Mucosa of rectum (tissue), 2 donors: ENCODE data around the gene AGAP3.

ENCODE experiments used
- H3K27ac ChIP-seq, 2 donors: one replicate each; pipeline ENCODE4 v1.7.0; 2013; ENCODE audit warnings: inconsistent platforms in 2 of 2, low read depth in 2 of 2, low read length in 2 of 2
- H3K27me3 ChIP-seq, 2 donors: one replicate each; pipeline ENCODE4 v1.7.0; 2013; ENCODE audit warnings: low read length in 2 of 2; ENCODE audit not compliant: control insufficient read depth in 2 of 2, insufficient read depth in 2 of 2
- H3K36me3 ChIP-seq, 2 donors: one replicate each; pipeline ENCODE4 v1.7.0; 2013; ENCODE audit warnings: low read length in 2 of 2; ENCODE audit not compliant: control insufficient read depth in 2 of 2, insufficient read depth in 2 of 2
- H3K4me1 ChIP-seq, 2 donors: one replicate each; pipeline ENCODE4 v1.7.0; 2013; ENCODE audit warnings: low read length in 2 of 2, mild to moderate bottlenecking in 1 of 2; ENCODE audit not compliant: control insufficient read depth in 2 of 2, insufficient read depth in 2 of 2
- H3K4me3 ChIP-seq, 2 donors: one replicate each; pipeline ENCODE4 v1.7.0; 2013; ENCODE audit warnings: low read length in 2 of 2
- H3K9ac ChIP-seq, 2 donors: one replicate each; pipeline ENCODE4 v1.7.0; 2013; ENCODE audit warnings: low read length in 2 of 2, low read depth in 1 of 2, mild to moderate bottlenecking in 1 of 2
- H3K9me3 ChIP-seq, 2 donors: one replicate each; pipeline ENCODE4 v1.7.0; 2013; ENCODE audit warnings: low read length in 2 of 2; ENCODE audit not compliant: control insufficient read depth in 2 of 2
- donor health status: healthy.
- donor health status: Normal muscosa, but diverticular disease.

The AGAP3 gene

GRCh38 chr7:151080522-151081169 lies 5.6 kb upstream of the AGAP3 start, which contains the start of gene FASTK:
FASTK (minus strand) TSS chr7:151080809; CDS start chr7:151080766, 43 bp downstream.
- Histone ChIP-seq H3K27me3 (no peaks in the 10 kb centered on the region), H3K27ac (peak within 1 kb of the TSS; percentile 90 to 94), H3K4me1 (peaks cover 44 to 48% of the 10 kb centered on the region in 2 donors), H3K9me3 (no peaks in the 10 kb centered on the region), H3K36me3 (peaks cover 5 to 6% of the 10 kb centered on the region in 2 donors), H3K4me3 (peak within 1 kb of the TSS; percentile 83 to 91), H3K9ac (peak within 1 kb of the TSS; percentile 89 to 91)

DNA sequence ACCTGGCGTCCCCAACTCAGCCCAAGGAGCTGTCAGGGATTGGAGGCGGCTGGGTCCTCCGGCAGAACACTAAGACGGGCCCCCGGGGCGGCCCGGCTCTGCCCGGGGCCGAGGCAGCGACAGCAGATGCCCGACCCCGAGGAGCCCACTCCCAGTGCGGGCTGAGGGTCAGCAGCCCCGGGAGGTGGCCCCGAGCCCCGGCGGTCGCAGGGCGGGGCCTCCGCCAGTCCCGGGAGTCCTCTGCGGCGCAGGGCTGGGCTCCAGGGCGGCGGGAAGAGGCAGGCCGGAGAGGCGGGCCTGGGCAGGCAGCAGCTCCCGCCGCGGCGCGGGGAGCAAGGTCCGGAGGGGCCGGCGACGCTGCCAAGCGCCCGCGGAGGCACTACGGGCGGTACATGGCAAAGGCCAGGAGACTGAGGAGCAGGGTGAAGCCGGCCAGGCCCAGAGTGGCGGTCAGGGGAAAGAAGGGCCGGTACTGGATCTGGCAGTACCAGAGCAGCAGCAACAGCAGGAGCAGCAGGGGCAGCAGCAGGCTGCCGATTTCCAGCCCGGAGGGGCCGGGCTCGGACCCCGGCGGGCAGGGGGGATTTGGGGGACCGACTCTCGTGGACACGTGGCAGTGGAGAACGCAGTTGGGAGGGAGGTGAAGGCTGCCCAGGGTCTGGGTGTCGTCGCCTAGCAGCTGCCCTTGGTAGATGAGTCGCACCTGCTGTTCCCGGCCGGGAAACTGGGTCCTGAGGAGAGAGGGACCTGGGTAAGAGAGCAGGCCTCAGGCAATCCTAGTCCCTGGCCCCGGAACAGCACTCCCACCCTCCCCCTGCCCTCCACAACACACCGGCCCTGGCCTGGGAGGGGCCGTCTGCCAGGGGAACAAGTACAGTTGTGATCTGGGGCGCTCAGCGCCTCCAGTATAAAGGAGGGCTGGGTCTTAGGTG lies 4.8 kb upstream of the AGAP3 start:
- peaks cover 0 to 1% of the 10 kb centered on the region in 2 donors for H3K36me3 ChIP-seq
- H3K4me3 ChIP-seq, result peak overlapping the region; percentile 83 to 91
- peak overlapping the region; percentile 90 to 94 for H3K27ac ChIP-seq
- no peaks in the 10 kb centered on the region for H3K27me3 ChIP-seq
- peaks cover 48 to 51% of the 10 kb centered on the region in 2 donors for H3K4me1 ChIP-seq
- no peaks in the 10 kb centered on the region for H3K9me3 ChIP-seq
- H3K9ac ChIP-seq, result peak overlapping the region; percentile 61 to 89

- peak overlapping the region; percentile 83 to 91 for H3K4me3 ChIP-seq
- peak overlapping the region; percentile 75 to 89 for H3K9ac ChIP-seq
- H3K4me1 ChIP-seq, result peaks cover 51 to 52% of the 10 kb centered on the region in 2 donors
Observed at GRCh38 chr7:151082141-151083070, 3.9 kb upstream of the AGAP3 start.

DNA sequence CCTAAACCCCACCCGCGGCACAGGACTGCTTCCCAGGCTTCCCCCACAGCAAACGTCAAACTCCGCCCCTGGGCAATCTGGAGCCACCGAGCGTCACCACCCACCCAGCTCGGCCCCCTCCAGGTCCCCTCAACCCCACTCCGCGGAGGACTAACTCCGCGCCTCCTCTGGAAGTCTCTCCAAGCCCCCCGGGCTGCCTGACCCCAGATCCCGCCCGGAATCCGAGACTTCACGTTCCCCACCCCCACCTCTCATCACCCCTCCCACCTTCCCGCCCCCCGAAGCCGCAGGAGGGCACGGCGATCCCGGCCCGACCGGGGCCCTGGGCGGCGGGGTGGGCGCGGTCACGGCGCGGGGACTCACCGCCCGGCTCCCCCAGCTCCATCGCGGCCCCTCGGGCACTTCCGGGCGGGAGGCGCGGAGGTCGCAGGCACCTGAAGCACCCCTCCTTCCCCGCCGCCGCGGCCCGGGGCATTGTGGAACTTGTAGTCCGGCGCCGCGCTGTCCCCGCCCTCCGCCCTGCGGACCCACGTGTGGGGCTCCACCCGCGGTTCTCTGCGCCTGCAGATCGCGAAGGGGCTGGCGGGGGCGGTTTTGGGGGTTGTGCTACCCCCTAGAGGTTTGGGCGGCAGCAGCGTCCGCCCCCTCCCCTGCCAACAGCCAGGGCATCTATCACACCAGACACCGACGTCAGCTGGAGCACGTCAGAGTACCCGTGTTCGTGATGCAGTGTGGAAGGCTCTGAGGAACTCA lies 3.0 kb upstream of the AGAP3 start, which contains the start of gene TMUB1:
TMUB1 (minus strand) TSS at position 423 of the 753 bp plus-strand sequence. CDS start 930 bp downstream, outside the sequence.
- Histone ChIP-seq H3K27ac (peak within 1 kb of the TSS; percentile 90 to 94), H3K4me3 (peak within 1 kb of the TSS; percentile 83 to 91), H3K9me3 (no peaks in the 10 kb centered on the region), H3K4me1 (peaks cover 53 to 56% of the 10 kb centered on the region in 2 donors), H3K36me3 (no peaks in the 10 kb centered on the region), H3K27me3 (no peaks in the 10 kb centered on the region), H3K9ac (peak within 1 kb of the TSS; percentile 75 to 89)

More at GRCh38 chr7:151082141-151083070, 3.9 kb upstream of the AGAP3 start:
- Histone ChIP-seq H3K27ac (peak overlapping the region; percentile 90 to 94), H3K9me3 (no peaks in the 10 kb centered on the region), H3K36me3 (no peaks in the 10 kb centered on the region), H3K27me3 (no peaks in the 10 kb centered on the region)

GRCh38 chr7:151083824-151084160 lies 2.5 kb upstream of the AGAP3 start:
- Histone ChIP-seq H3K4me3 (peak overlapping the region; percentile 83 to 91), H3K4me1 (peaks cover 54 to 57% of the 10 kb centered on the region in 2 donors), H3K9ac (no peak overlapping the region), H3K27me3 (no peaks in the 10 kb centered on the region), H3K36me3 (no peaks in the 10 kb centered on the region), H3K27ac (peak overlapping the region in 1 of 2 donors; percentile 90), H3K9me3 (no peaks in the 10 kb centered on the region)

GRCh38 chr7:151085329-151085690 lies 965 bp upstream of the AGAP3 start:
- Histone ChIP-seq H3K27ac (peak overlapping the region in 1 of 2 donors; percentile 89), H3K9ac (peak overlapping the region in 1 of 2 donors; percentile 8), H3K9me3 (no peaks in the 10 kb centered on the region), H3K4me1 (peaks cover 48 to 52% of the 10 kb centered on the region in 2 donors), H3K4me3 (peak overlapping the region in 1 of 2 donors; percentile 74), H3K27me3 (no peaks in the 10 kb centered on the region), H3K36me3 (no peaks in the 10 kb centered on the region)

DNA sequence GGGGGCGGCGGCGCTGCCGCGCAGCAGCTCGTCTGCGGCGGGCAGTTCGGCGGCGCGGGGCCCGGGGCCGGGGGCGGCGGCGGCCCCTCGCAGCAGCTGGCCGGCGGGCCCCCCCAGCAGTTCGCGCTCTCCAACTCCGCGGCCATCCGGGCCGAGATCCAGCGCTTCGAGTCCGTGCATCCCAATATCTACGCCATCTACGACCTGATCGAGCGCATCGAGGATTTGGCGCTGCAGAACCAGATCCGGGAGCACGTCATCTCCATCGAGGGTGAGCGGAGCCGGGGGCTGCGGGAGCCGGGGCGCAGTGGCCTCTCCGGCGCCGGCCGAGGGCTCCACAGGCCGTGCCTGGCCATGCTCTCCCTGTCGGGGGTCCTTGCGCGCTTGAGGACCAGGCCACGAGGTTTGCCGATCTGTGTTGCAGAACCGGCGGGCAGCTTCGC lies 548 bp downstream of the AGAP3 start:
- peak overlapping the region; percentile 65 to 79 for H3K9ac ChIP-seq

GRCh38 chr7:151087245-151088018 lies 1.2 kb downstream of the AGAP3 start:
- peaks cover 39 to 42% of the 10 kb centered on the region in 2 donors for H3K4me1 ChIP-seq

More for the DNA sequence above, 548 bp downstream of the AGAP3 start:
- peak overlapping the region; percentile 71 to 79 for H3K27ac ChIP-seq
- H3K4me3 ChIP-seq, result peak overlapping the region; percentile 73 to 83
- peaks cover 45 to 46% of the 10 kb centered on the region in 2 donors for H3K4me1 ChIP-seq
- no peaks in the 10 kb centered on the region for H3K36me3 ChIP-seq
- no peaks in the 10 kb centered on the region for H3K9me3 ChIP-seq
- no peaks in the 10 kb centered on the region for H3K27me3 ChIP-seq

More at GRCh38 chr7:151087245-151088018, 1.2 kb downstream of the AGAP3 start:
- H3K36me3 ChIP-seq, result no peaks in the 10 kb centered on the region
- H3K27ac ChIP-seq, result peak overlapping the region; percentile 71 to 79
- H3K9ac ChIP-seq, result peak overlapping the region; percentile 65 to 79
- H3K4me3 ChIP-seq, result peak overlapping the region; percentile 73 to 83
- H3K27me3 ChIP-seq, result no peaks in the 10 kb centered on the region
- H3K9me3 ChIP-seq, result no peaks in the 10 kb centered on the region
